HG02678 (cell line): ENCODE results near the gene RGS17.
"Not testable (repeated sequence)": the region's sequence is repeated elsewhere in the genome, so short reads cannot be mapped to it uniquely, and the experiment has no call there.

ENCODE experiments used
- ATAC-seq: cut with Tn5 transposase; IDR thresholded peaks from one replicate; pipeline ENCODE4 v1.9.1; 2021; ENCODE audit warnings: mild to moderate bottlenecking, moderate library complexity; ENCODE audit not compliant: unreplicated experiment

Gene RGS17

GRCh38 chr6:152993847-152994246 lies 137.2 kb downstream of the RGS17 start:
- no peak for ATAC-seq

GRCh38 chr6:152993431-152993830 lies 137.7 kb downstream of the RGS17 start:
- ATAC-seq = no peak

DNA sequence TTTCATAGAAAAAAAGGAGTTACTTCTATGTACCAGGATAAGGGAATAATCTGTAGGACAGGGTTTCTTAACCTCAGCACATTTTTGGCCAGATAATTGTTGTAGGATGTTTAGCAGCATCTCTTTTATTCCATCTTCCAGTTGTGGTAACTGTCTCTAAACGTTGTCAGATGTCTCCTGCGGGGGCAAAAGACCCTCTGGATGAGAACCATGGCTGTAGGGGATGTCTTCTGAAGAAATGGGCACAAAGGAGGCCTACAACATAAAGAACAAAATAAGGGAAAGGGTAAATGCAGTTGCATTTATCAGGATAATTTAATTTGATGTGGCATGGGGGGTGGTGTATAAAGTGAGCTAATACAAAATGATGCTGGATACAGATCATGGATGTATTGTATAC lies 144.1 kb downstream of the RGS17 start:
- ATAC-seq = no peak

DNA sequence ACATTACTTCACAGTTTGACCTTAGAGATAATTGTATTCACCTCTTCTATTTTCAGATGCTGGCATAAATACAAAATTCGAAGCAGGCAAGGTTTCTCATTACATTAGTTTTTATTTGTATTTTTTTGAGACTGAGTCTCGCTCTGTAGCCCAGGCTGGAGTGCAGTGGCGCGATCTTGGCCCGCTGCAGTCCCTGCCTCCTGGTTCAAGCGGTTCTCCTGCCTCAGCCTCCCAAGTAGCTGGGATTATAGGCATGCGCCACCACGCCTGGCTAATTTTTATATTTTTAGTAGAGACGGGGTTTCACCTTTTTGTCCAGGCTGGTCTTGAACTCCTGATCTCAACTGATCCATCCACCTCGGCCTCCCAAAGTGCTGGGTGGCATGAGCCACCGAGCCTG lies 145.8 kb downstream of the RGS17 start:
- ATAC-seq = not testable (repeated sequence)

DNA sequence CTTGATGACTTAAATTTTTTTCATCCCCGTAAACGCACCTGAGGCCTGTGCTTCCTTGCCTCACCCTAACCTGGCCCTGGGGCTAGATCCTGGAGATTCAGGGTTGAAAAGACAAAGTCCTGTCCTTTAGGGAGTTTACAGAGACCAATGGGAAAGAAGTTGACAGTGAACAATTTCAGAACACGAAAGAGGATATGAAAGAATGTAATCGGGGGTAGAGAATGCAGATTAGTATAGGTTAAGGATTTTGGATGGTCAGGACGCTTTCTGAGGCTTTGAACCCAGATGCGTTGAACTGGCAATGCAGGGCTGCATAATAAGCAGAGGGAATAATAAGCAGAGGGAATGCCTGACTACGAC lies 146.6 kb downstream of the RGS17 start:
- ATAC-seq = peak; percentile 29

DNA sequence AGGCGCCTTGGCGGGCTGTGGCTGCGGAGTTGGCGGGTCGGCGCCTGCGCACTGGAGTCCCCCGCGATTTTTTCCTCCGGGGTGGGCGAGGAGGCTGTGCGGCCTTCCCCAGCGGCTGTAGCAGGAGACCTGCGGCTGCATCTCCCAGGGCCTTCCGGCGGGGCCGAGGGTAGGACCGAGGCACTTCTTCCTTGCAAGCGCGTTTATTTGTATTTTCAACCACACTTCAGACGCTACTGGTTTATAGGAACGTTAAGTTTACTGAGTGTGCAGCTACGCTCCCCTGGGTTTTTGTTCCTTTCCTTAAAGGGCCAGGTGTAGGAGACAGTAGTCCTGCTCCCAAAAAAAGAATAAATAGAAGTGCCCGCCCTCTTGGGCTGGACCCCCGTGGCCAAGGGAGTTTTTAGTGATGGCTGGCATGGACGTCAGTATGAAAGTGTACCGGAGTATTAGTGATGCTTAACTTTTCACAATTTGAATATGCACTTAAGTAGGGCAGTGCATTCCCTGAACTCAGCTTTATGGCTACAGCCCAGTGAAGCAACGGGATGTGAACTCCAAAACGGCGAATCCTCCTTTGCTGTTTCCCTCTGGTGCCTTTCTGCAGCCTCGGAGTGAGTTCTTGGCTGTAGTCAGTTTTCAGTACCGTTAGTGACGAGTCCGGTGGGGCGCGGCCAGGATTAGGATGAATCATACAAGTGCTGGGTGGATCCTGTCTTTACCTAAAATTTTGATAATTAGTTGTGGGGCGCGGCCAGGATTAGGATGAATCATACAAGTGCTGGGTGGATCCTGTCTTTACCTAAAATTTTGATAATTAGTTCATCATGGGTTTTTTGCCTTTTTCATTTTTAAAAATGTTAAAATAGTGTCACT lies 147.2 kb downstream of the RGS17 start:
- peak; percentile 17 for ATAC-seq

GRCh38 chr6:152982904-152983636 lies 148.0 kb downstream of the RGS17 start, which contains the start of gene FBXO5:
FBXO5 (minus strand) TSS chr6:152983041; CDS start chr6:152982959, 82 bp downstream.
- ATAC-seq = peak; percentile 84

- no peak for ATAC-seq
Observed at GRCh38 chr6:152981989-152982903, 148.8 kb downstream of the RGS17 start.

DNA sequence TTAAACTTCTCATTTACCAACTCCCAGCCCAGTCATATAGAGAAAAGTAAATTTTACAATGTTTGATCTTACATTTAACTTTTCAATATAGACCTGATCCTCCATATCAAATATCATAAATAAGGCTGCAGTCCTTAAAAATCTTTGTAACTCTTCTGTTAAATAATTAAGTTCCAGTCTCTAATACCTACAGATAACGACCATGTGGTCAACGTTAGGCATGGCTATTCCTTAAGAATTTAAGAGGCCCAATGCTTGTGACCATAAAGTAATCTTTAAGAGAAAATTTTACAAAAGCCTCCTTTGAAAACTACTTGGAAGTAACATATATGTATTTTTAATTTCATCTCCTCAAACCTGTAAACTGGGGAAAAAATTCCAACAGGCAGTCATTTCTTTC lies 149.9 kb downstream of the RGS17 start:
- no peak for ATAC-seq

DNA sequence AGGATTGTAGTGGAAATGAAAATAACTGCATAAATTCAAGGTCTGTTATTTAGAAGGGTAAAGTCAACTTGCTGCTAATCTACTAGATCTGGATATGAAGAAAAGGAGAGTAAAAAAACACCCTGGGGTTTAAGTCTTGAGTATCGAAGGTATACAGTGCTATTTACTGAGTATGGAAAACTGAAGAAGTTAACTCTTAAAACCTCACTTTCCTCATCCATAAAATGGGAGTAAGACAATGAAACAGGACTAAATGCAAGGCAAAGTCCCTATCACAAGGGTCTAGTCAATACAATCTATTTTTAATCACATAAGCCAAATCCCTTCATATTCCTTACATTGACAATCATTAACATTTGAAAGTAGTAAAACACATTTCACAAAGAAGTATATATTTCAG lies 150.4 kb downstream of the RGS17 start:
- no peak for ATAC-seq

DNA sequence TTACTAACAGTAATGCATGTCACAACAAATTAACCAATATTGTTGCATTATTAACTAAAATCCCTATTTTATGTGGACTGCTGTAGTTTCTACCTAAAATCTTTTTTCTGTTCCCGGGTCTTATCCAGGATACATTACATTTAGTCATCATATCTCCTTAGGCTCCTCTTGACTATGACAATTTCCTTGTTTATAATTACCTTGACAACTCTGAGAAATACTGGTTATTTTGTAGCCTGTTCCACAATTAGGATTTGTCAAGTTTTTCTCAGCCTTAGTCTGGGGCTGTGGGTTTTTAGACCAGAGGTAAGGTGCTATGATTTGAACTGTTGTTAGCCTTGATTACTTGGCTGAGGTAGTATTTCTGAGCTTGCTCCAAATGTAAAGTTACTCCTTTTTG lies 152.0 kb downstream of the RGS17 start:
- ATAC-seq = no peak

GRCh38 chr6:152978058-152978457 lies 153.0 kb downstream of the RGS17 start:
- no peak for ATAC-seq

GRCh38 chr6:152977556-152977955 lies 153.5 kb downstream of the RGS17 start:
- no peak for ATAC-seq

GRCh38 chr6:152976749-152977148 lies 154.3 kb downstream of the RGS17 start:
- ATAC-seq = no peak

DNA sequence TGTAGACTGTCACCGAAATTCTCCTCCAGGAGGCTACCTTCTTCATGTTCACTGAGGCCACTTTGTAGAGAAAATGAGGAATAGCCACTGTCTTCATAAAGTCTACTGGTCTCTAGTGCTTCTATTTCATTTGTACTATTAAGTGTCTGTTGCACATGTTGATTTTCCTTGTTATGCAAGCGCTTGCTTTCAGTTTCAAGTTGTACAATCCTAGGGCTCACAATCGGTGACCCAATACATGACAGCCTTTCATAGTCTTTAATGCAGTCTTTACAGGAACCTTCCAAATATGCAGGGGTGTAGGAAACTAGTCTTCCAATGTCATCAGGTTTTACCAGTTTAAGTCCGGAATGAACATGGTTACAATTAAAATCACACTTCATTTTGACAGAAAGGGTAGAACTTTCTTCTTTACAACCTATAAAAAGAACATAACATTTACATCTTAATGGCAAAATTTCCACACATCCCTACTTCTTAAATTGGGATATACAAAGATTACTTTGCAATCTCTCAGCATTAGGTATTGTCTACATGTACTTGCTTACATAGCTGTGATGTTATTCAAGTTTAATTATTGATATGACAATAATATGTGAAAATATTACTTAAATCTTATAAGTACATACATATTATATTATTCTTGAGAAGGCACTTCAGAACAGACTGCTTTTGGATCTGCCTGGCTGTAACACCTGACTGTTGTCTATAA lies 155.7 kb downstream of the RGS17 start:
- ATAC-seq = peak; percentile 77

DNA sequence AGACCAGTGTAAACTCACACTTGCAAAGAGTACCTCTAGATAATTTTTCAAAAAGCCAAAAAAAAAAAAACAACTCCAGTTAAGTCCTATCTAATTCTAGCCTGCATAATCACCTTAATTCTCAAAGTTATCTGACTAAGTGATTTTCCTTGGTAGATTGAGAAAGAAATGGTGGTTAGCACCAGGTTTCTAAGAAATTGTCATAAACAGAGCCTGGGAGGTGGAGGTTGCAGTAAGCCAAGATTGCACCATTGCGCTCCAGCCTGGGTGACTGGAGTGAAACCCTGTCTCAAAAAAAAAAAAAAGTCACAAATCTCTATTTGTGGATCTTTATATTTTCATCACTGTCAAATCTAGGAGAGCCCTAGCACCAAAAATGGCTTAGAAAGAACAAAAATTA lies 157.2 kb downstream of the RGS17 start:
- ATAC-seq = no peak

- ATAC-seq = no peak
Observed at GRCh38 chr6:152969688-152970418, 161.2 kb downstream of the RGS17 start.

DNA sequence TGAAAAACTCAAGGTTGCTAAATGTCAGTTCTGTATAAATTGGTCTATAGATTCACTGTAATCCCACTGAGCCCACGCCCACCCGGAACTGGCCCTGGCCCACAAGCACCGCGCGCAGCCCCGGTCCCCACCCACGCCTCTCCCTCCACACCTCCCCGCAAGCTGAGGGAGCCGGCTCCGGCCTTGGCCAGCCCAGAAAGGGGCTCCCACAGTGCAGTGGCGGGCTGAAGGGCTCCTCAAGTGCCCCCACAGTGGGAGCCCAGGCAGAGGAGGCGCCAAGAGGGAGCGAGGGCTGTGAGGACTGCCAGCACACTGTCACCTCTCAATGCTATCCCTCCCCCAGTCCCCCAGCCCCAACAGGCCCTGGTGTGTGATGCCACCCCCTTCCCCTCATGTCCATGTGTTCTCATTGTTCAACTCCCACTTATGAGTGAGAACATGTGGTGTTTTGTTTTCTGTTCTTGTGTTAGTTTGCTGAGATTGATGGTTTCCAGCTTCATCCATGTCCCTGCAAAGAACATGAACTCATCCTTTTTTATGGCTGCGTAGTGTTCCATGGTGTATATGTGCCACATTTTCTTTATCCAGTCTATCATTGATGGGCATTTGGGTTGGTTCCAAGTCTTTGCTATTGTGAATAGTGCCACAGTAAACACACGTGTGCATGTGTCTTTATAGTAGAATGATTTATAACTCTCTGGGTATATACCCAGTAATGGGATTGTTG lies 164.8 kb downstream of the RGS17 start:
- not testable (repeated sequence) for ATAC-seq

DNA sequence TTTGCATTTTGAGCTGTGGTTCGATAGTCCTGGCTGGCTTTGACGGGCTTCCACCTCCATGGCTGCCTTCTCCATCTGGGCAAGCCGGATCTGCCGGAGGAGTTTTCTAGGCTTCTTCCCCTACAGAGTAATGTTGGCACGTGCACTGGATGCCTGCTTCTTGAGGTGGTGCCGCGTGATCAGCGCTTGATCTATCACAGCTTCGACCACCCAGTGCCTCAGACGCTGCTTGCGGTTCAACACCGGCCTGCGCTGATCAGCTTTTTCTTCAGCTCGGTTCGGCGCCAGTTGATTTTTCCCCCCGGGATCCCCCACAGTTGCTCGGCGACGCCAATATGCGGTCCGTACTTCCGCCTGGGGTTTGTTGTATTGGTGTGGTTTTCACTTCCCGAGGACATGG lies 171.7 kb downstream of the RGS17 start:
- no peak for ATAC-seq
